ENCODE results near the gene INPP5A. TPM values are rescaled to one million over a fixed set of nuclear protein-coding genes. Genes with fewer than 3 reads are reported as not detected.
A peak's percentile ranks its signal among the peaks of the same experiment; 100 is the strongest.

INPP5A gene
- total RNA-seq, 2 donors from 2014 or later: 14.8 to 18.6 TPM

DNA sequence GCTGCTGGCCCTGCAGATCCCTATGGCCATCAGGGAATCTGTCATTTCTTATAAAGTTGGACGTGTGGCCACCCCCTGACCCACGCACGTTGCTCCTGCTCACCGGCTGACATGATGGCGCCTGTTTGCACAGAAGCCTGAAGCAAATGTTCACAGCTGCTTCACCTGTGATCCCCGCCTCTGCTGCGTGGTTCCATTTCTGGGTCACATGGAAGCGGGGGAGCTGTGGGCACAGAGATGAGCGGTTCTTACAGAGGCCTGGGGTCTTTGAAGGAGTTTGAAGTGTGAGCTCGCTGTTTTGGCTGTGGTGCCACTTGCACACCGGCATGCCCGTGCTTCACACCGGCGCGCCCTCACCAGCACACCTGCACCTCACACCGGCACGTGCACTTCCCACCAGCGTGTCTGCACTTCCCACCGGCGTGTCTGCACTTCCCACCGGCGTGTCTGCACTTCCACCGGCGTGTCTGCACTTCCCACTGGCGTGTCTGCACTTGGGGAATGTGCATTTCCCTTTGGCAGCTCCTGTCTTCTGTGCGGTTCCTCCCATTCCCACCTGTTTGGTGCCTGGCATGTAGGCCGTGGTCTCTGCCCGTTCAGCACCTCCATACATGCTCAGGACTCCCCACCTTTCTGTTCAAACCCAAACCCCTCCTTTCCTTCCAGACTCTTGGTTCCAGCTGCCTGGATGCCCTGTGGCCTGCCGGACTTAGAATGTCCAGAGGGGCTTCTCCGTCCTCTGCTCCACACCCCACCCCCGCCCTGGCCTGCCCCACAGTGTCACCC, 86.7 kb downstream of the INPP5A start:
- peaks cover 9% of the 10 kb centered on the region for H3K9me3 Mint-ChIP-seq
- no peaks in the 10 kb centered on the region for H3K27me3 Mint-ChIP-seq
- no peak for DNase-seq (ENCODE audit: low spot score)
- H3K27ac Mint-ChIP-seq: no peak overlapping the region
- peaks cover 4 to 12% of the 10 kb centered on the region in 2 donors for H3K4me1 Mint-ChIP-seq (ENCODE audit: low read depth in 2 of 2)
- H3K36me3 Mint-ChIP-seq: peaks cover 19% of the 10 kb centered on the region
- no peak overlapping the region for H3K4me3 Mint-ChIP-seq
- ATAC-seq: no peak

DNA sequence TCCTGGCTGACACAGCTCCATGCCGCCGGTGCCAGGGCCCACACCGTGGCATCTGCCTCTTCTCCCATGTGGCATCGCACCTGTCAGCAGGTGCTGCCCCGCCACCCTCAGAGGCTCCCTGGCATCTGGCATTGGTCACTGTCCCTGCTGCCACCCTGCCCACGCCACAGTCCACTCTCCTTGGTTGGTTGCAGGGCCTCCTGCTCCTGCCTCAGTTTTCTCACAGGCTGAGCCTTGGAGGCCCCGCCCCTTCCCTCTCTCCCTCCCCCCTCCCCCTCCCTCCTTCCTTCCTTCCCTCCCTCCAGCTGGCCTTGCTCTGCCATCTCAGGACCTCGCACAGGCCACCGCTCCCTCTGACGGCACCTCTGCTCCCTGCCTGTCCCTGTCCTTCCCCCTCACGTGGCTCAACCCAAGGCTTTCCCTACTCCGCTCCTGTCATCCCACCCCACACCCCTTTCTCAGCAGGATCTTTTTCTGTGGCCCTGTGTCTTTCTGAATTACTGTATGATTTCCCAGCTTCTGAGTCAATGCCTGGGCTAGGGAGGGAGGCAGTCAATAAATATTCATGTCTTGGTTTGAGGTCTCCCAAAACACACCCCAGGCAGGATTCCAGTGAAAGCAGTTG, 87.4 kb downstream of the INPP5A start:
- Mint-ChIP-seq H3K4me3 (no peak overlapping the region), H3K27me3 (peaks cover 0 to 4% of the 10 kb centered on the region in 2 donors), H3K27ac (no peak overlapping the region), H3K4me1 (ENCODE audit: low read depth in 2 of 2) (peaks cover 10 to 18% of the 10 kb centered on the region in 2 donors), H3K9me3 (peaks cover 9% of the 10 kb centered on the region), H3K36me3 (peaks cover 18% of the 10 kb centered on the region)
- ATAC-seq (no peak), DNase-seq (ENCODE audit: low spot score) (no peak)

DNA sequence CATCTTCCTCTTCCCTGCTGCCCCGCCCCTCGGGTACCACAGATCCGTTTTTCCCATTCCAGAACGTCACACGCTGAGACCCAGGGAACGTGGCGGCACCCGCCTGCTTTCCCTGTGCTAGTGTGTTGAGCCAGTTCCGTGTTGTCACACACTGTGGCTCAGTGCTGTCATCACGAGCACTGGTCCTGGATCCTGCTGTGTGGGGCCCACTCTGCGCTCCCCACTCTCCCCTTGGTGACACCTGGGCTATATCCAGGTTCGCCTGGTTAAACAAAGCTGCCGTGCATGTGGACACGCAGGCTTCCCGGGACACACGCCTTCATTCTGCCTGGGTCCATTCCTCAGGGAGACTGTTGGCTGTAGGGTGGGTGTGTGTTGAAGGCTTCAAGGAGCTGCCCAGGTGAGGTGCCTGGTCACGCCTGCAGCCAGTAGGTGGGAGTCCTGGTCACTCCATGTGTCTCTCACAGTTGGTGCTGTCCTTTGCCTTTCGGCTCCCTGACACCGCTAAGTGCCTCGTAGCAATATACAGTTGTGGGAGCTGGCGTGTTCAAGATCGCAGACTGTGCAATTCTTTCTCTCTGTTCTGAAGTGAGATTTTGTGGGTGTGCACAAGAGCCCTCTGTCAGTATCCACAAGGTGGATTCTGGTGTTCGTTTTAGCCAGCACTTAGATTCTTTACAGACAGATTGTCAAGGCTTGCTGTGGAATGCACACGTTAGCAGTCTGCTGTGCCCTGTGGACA, 88.6 kb downstream of the INPP5A start:
- H3K27ac Mint-ChIP-seq: no peak overlapping the region
- no peak overlapping the region for H3K4me3 Mint-ChIP-seq
- peaks cover 4% of the 10 kb centered on the region for H3K9me3 Mint-ChIP-seq

DNA sequence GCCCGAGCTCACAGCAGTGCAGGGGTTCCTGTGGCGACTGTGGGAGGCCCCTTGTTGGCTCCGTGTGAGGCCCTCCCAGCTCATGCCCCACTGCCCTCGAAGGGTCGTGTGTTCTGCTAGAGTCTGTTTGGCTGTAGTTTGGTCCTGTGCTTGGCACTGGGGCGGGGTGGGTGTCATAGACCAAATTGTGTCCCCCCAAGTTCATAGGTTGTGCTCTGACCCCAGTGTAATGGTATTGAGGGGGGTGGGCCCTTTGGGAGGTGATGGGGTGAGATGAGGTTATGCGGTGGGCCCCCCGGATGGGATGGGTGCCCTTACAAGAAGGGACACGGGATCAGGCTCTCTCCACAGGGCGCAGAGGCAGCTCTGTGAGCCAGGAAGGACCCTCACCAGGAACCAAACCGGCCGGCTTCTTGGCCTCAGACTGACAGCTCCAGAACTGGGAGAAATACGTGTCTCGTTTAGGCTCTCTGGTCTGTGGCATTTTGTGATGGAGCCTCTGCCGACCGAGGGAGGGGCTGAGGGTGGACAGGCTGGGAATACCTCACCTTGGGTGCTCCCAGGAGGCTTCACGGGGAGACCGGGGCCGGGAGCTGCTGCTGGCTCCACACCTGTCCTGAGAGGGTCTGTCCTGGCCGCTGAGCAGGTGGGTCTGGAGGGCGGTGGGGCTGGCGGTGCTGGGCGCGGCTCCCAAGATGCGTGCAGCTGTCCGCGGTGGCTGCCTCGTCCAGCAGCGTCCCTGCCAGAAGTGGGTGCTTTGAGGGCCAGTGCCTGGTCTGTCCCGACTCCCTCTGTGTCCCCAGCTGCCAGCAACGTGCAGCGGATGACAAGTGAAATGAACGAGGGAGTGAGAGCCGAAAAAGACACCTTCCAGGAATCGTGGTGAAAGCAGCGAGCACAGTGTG, 89.4 kb downstream of the INPP5A start:
- H3K4me1 Mint-ChIP-seq (ENCODE audit: low read depth in 2 of 2): peaks cover 16 to 26% of the 10 kb centered on the region in 2 donors
- H3K36me3 Mint-ChIP-seq: no peaks in the 10 kb centered on the region
- no peaks in the 10 kb centered on the region for H3K9me3 Mint-ChIP-seq
- H3K27me3 Mint-ChIP-seq: peaks cover 0 to 8% of the 10 kb centered on the region in 2 donors
- no peak for DNase-seq (ENCODE audit: low spot score)
- ATAC-seq: peak in 1 of 2 donors; percentile 33
- no peak overlapping the region for H3K4me3 Mint-ChIP-seq
- H3K27ac Mint-ChIP-seq: peak overlapping the region in 1 of 2 donors; percentile 84

More for the DNA sequence above, 88.6 kb downstream of the INPP5A start:
- peaks cover 16 to 26% of the 10 kb centered on the region in 2 donors for H3K4me1 Mint-ChIP-seq (ENCODE audit: low read depth in 2 of 2)
- ATAC-seq (no peak), DNase-seq (ENCODE audit: low spot score) (no peak)
- peaks cover 6% of the 10 kb centered on the region for H3K36me3 Mint-ChIP-seq
- H3K27me3 Mint-ChIP-seq: peaks cover 0 to 8% of the 10 kb centered on the region in 2 donors

DNA sequence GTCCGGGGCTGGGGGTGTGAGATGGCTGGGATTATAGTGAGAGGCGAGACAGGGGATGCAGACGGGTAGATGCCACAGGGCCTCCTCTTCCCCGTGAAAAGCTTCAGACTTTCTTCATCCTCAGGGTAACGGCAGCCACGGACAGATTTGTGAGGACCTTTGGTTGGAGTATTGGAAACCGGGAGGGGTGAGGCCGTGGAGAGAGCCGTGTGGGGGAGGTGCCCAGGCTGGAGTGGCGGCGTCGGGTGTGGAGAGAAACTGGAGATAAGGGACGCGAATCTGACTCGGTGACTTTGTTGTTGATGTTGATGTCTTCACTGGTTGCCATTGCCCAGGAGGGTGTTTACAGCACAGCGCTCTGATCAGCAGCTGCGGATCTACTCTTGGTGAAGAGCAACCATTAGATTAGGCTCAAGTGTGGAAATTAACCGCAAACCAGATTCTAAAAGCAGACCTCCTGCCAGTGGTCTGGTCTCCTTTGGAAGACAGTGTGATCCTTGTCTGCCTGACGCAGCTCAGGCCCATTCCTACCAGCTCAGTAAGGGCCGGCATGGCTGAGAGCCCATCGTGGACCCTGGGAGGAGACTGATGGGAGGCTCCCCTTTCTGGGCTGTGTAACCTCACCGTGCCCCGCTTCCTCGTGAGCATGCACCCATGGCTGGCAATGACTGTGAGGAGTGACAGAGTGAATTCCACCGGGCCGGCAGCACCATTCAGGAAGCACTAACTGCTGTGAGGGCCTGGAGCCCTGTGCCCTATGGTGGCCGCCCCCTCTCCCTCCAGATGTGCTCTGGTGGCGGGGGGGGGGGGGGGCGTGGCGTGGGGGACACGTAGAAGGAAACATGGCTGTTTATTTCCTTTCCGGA, 90.3 kb downstream of the INPP5A start:
- Mint-ChIP-seq H3K4me3 (no peak overlapping the region), H3K9me3 (no peaks in the 10 kb centered on the region), H3K27ac (peak overlapping the region in 1 of 2 donors; percentile 84), H3K27me3 (peaks cover 0 to 8% of the 10 kb centered on the region in 2 donors), H3K4me1 (ENCODE audit: low read depth in 2 of 2) (peaks cover 16 to 28% of the 10 kb centered on the region in 2 donors), H3K36me3 (no peaks in the 10 kb centered on the region)
- no peak for DNase-seq (ENCODE audit: low spot score)
- ATAC-seq: no peak

DNA sequence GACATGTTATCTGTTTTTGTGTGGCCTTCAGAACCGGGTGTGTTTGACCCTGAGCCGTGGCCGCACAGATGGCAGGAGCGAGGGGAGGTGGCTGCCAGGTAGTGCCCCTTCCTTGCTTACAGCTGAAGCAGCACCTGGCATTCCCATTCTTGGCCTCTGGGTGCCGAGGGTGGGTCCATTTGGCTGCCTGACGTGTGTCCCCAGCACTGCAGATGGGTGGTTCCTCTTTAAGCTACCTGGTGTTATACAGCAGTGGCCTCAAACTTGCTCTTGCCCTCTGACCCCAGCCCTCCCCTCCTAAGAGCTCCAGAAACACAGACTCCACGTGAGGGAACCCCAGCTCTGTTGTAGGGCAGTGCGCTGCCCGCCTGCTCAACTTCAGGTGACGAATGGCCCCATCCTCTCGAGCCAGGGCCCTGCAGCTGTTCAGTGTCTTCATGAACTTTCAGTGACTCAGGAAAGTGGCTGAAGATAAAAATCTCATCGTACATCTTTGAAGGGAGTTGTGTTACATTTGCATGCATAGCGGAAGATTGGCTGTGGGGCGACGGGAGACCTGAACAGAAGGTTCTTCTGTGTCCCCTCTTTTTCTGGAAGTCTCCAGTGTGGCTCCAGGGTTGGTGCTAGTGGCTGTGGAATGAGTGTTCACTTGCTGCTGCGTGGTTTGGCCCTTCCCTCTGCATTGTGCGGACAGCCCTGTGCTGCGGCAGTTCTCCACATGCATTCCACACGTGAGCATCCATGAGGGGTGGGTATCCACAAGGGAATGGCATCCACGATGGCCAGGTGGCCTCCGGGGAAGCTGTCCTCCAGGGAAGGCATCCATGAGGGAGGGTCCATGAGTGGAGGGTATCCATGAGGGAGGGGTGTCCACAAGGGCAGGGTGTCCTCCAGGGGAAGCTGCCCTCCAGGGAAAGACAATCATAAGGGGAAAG, 91.6 kb downstream of the INPP5A start:
- no peak overlapping the region for H3K4me3 Mint-ChIP-seq
- peaks cover 16 to 28% of the 10 kb centered on the region in 2 donors for H3K4me1 Mint-ChIP-seq (ENCODE audit: low read depth in 2 of 2)
- ATAC-seq (peak in 1 of 2 donors; percentile 31), DNase-seq (ENCODE audit: low spot score) (no peak)
- H3K36me3 Mint-ChIP-seq: no peaks in the 10 kb centered on the region
- no peak overlapping the region for H3K27ac Mint-ChIP-seq
- H3K27me3 Mint-ChIP-seq: peaks cover 0 to 8% of the 10 kb centered on the region in 2 donors
- H3K9me3 Mint-ChIP-seq: no peaks in the 10 kb centered on the region

DNA sequence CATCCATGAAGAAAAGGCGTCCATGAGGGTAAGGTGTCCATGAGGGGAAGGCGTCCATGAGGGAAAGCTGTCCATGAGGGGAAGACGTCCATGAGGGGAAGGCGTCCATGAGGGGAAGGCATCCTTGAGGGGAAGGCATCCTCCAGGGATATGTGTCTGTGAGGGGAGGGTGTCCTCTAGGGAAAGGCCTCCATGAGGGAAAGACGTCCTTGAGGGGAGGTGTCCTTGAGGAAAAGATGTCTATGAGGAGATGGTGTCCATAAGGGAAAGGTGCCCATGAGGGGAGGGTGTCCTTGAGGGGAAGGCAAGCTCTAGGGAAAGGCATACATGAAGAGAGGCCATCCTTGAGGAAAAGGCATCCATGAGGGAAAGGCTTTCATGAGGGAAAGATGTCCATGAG, 92.6 kb downstream of the INPP5A start:
- ATAC-seq (no peak), DNase-seq (ENCODE audit: low spot score) (no peak)
- H3K27ac Mint-ChIP-seq: no peak overlapping the region
- peaks cover 22 to 32% of the 10 kb centered on the region in 2 donors for H3K4me1 Mint-ChIP-seq (ENCODE audit: low read depth in 2 of 2)
- no peak overlapping the region for H3K4me3 Mint-ChIP-seq
- no peaks in the 10 kb centered on the region for H3K36me3 Mint-ChIP-seq
- H3K27me3 Mint-ChIP-seq: peaks cover 0 to 8% of the 10 kb centered on the region in 2 donors
- no peaks in the 10 kb centered on the region for H3K9me3 Mint-ChIP-seq

DNA sequence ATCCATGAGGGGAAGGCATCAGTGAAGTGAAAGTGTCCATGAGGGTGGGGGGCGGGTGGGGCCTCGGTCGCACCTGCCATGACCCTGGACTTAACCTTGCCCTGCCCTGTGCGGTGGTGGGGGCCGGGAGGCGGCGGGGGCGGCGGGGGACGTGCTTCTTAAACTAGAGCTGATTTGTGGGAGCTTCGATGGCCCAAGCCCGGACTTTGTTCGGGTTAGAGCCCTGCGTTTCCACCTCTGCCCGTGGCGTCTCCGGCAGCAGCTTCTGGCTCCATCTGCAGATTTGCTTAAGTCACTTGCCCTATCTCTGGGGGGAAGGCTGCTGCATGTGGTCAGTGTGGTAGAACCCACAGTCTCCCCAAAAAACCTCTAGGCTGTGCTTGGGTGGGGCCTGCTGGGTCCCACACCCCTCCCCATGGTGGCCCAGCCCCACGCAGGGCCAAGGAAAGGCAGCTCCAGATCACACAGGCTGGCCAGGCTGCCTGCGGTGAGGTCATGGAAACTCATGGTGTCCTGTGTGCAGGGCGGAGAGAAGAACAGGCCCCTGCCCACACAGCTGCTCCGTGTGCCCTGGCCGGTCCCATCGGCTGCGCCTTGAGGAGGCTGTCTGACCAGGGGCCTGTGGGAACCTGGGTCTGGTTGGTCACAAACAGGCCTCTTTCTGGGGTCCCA, 93.2 kb downstream of the INPP5A start:
- Mint-ChIP-seq H3K27ac (no peak overlapping the region), H3K9me3 (no peaks in the 10 kb centered on the region), H3K36me3 (no peaks in the 10 kb centered on the region), H3K4me1 (ENCODE audit: low read depth in 2 of 2) (peaks cover 21 to 32% of the 10 kb centered on the region in 2 donors), H3K4me3 (no peak overlapping the region), H3K27me3 (peaks cover 0 to 8% of the 10 kb centered on the region in 2 donors)
- peak in 1 of 2 donors; percentile 59 for ATAC-seq
- DNase-seq (ENCODE audit: low spot score): no peak

DNA sequence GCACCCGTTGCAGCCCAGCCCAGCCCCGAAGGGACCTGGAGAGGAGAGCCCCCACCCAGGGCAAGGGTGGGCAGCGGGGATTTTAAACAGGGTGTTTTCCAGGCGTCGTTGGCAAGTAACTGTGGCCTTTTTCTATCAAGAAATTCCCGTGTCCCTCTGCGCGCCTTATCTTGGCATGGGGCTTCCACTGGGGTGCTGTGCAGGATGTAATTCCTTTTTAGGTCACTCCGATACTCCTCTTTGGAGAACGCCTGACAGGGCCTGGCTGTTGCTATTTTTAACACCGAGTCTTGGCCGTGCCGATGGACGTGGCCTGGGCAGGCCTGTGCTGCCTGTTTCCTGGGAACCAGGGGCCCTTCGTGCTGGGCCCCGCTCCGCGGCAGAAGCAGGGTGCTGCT, 93.8 kb downstream of the INPP5A start:
- Mint-ChIP-seq H3K27ac (no peak overlapping the region), H3K36me3 (no peaks in the 10 kb centered on the region), H3K4me1 (ENCODE audit: low read depth in 2 of 2) (peaks cover 18 to 28% of the 10 kb centered on the region in 2 donors), H3K9me3 (no peaks in the 10 kb centered on the region), H3K4me3 (no peak overlapping the region), H3K27me3 (peaks cover 0 to 8% of the 10 kb centered on the region in 2 donors)
- DNase-seq (ENCODE audit: low spot score) (no peak), ATAC-seq (no peak)

DNA sequence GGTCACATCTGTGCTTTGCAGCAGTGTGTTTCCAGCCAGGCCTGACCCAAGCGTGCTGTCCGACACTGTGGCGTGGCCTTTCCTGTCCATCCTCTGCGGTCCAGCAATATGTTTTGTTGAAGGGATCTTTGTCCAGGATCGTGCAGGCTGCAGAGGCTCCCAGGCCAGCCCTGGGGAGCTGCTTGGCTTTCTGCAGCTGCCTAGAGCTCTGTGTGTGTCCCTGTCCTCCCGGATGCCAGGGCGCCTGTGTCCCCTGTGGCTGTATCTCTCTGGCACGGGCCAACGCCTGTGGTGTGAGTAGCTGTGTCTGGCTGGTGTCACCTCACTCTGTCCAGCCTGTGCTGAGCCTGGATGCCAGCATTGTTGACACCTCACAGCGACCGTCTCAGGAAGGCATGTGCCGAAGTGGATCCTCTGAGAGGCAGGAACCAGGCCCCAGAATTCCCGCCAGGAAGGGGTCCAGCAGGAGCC, 94.5 kb downstream of the INPP5A start:
- Mint-ChIP-seq H3K27me3 (peaks cover 0 to 8% of the 10 kb centered on the region in 2 donors), H3K27ac (no peak overlapping the region), H3K9me3 (no peaks in the 10 kb centered on the region), H3K4me1 (ENCODE audit: low read depth in 2 of 2) (peaks cover 18 to 30% of the 10 kb centered on the region in 2 donors), H3K36me3 (no peaks in the 10 kb centered on the region), H3K4me3 (no peak overlapping the region)
- DNase-seq (ENCODE audit: low spot score) (no peak), ATAC-seq (no peak)
